Measurements from ENCODE around the gene GBE1. TPM values are rescaled to one million over a fixed set of nuclear protein-coding genes. Genes with fewer than 3 reads are reported as not detected.

Gene GBE1
- total and polyA plus RNA-seq, 9 of the 15 experiments (the other 6 are each of a cell fraction or from before 2014, with no cell fraction given): 7.9 to 25.6 (median 13.1) TPM

- TF ChIP-seq PRPF4 (IDR thresholded peaks at IDR 0.05; ENCODE audit: insufficient read depth, low read depth, low read length, poor library complexity, severe bottlenecking) (no peak), EP300 (IDR thresholded peaks at IDR 0.05; ENCODE audit: low read length) (peak; percentile 72), ETV5 (CRISPR knock-in tag; IDR thresholded peaks at IDR 0.05; ENCODE audit: low read depth) (peak; percentile 53; the same call in 1 of the 2 replicates), MXI1 (IDR thresholded peaks at IDR 0.05; ENCODE audit: low read depth, low read length) (0 out of 2 replicates have a peak, but pooled peaks have one; percentile 43), NUFIP1 (IDR thresholded peaks at IDR 0.05; ENCODE audit: partially characterized antibody) (no peak), MEF2A (IDR thresholded peaks at IDR 0.05; ENCODE audit: control insufficient read depth, low read depth, low read length) (no peak), ZNF512 (tag; IDR thresholded peaks at IDR 0.05) (no peak), SP2 (IDR thresholded peaks at IDR 0.05; ENCODE audit: extremely low read depth, low read depth, low read length, poor library complexity, severe bottlenecking) (no peak), HCFC1 (IDR thresholded peaks at IDR 0.05; ENCODE audit: low read depth, low read length) (peak; percentile 55), PML (IDR thresholded peaks at IDR 0.05; ENCODE audit: low read length) (peak; percentile 61; the same call in 1 of the 2 replicates), ZNF584 (CRISPR knock-in tag; IDR thresholded peaks at IDR 0.05; ENCODE audit: low read depth) (peak; percentile 62; the same call in 1 of the 2 replicates), POU5F1 (IDR thresholded peaks at IDR 0.05; ENCODE audit: borderline replicate concordance, low read depth, low read length, partially characterized antibody) (no peak), PCBP1 (IDR thresholded peaks at IDR 0.05; ENCODE audit: low read depth, low read length, poor library complexity, severe bottlenecking) (peak; percentile 32), NR2F6 (CRISPR knock-in tag; IDR thresholded peaks at IDR 0.05) (no peak)
- TF ChIP-seq, protein P1, sequence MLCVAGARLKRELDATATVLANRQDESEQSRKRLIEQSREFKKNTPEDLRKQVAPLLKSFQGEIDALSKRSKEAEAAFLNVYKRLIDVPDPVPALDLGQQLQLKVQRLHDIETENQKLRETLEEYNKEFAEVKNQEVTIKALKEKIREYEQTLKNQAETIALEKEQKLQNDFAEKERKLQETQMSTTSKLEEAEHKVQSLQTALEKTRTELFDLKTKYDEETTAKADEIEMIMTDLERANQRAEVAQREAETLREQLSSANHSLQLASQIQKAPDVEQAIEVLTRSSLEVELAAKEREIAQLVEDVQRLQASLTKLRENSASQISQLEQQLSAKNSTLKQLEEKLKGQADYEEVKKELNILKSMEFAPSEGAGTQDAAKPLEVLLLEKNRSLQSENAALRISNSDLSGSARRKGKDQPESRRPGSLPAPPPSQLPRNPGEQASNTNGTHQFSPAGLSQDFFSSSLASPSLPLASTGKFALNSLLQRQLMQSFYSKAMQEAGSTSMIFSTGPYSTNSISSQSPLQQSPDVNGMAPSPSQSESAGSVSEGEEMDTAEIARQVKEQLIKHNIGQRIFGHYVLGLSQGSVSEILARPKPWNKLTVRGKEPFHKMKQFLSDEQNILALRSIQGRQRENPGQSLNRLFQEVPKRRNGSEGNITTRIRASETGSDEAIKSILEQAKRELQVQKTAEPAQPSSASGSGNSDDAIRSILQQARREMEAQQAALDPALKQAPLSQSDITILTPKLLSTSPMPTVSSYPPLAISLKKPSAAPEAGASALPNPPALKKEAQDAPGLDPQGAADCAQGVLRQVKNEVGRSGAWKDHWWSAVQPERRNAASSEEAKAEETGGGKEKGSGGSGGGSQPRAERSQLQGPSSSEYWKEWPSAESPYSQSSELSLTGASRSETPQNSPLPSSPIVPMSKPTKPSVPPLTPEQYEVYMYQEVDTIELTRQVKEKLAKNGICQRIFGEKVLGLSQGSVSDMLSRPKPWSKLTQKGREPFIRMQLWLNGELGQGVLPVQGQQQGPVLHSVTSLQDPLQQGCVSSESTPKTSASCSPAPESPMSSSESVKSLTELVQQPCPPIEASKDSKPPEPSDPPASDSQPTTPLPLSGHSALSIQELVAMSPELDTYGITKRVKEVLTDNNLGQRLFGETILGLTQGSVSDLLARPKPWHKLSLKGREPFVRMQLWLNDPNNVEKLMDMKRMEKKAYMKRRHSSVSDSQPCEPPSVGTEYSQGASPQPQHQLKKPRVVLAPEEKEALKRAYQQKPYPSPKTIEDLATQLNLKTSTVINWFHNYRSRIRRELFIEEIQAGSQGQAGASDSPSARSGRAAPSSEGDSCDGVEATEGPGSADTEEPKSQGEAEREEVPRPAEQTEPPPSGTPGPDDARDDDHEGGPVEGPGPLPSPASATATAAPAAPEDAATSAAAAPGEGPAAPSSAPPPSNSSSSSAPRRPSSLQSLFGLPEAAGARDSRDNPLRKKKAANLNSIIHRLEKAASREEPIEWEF (CRISPR knock-in tag; IDR thresholded peaks at IDR 0.05): no peak
- TF ChIP-seq, protein P2, sequence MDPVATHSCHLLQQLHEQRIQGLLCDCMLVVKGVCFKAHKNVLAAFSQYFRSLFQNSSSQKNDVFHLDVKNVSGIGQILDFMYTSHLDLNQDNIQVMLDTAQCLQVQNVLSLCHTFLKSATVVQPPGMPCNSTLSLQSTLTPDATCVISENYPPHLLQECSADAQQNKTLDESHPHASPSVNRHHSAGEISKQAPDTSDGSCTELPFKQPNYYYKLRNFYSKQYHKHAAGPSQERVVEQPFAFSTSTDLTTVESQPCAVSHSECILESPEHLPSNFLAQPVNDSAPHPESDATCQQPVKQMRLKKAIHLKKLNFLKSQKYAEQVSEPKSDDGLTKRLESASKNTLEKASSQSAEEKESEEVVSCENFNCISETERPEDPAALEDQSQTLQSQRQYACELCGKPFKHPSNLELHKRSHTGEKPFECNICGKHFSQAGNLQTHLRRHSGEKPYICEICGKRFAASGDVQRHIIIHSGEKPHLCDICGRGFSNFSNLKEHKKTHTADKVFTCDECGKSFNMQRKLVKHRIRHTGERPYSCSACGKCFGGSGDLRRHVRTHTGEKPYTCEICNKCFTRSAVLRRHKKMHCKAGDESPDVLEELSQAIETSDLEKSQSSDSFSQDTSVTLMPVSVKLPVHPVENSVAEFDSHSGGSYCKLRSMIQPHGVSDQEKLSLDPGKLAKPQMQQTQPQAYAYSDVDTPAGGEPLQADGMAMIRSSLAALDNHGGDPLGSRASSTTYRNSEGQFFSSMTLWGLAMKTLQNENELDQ (CRISPR knock-in tag; IDR thresholded peaks at IDR 0.05; ENCODE audit: borderline replicate concordance): no peak
Measured at GRCh38 chr3:81760924-81761903, at the start of gene GBE1 (continued).
